Muscle of arm (tissue), 12 donors: ENCODE data around the gene ZFPM1. TPM values are rescaled to one million over a fixed set of nuclear protein-coding genes. Genes with fewer than 3 reads are reported as not detected.

Experiments
- DNase-seq: peaks from one replicate; pipeline ENCODE4 v3.0.0-alpha.2; 2013
- polyA plus RNA-seq, 12 donors: library from polyadenylated mRNA; unstranded; fragments of 120-200 nt; gene quantifications; one replicate each; pipeline ENCODE4 v1.2.1, GENCODE V29; 2013; ENCODE audit not compliant: insufficient read length in 12 of 12

Gene ZFPM1
- polyA plus RNA-seq, 12 donors: 0.74 to 3.9 (median 1.1) TPM; not detected in 2

GRCh38 chr16:88497561-88498462 is 44.7 kb downstream of the ZFPM1 start:
- no peak for DNase-seq

GRCh38 chr16:88498576-88499208 is 45.6 kb downstream of the ZFPM1 start:
- no peak for DNase-seq

GRCh38 chr16:88499292-88499691 is 46.2 kb downstream of the ZFPM1 start:
- no peak for DNase-seq

GRCh38 chr16:88499836-88500251 is 46.8 kb downstream of the ZFPM1 start:
- no peak for DNase-seq

- DNase-seq: no peak
Observed at GRCh38 chr16:88500255-88500661, 47.2 kb downstream of the ZFPM1 start.

- no peak for DNase-seq
Observed at GRCh38 chr16:88502371-88502770, 49.3 kb downstream of the ZFPM1 start.

- DNase-seq: no peak
Observed at GRCh38 chr16:88502776-88503280, 49.7 kb downstream of the ZFPM1 start.

GRCh38 chr16:88503374-88503770 is 50.3 kb downstream of the ZFPM1 start:
- no peak for DNase-seq

GRCh38 chr16:88503771-88504488 is 50.9 kb downstream of the ZFPM1 start:
- no peak for DNase-seq

GRCh38 chr16:88504489-88505404 is 51.7 kb downstream of the ZFPM1 start:
- no peak for DNase-seq

- DNase-seq: no peak
Observed at GRCh38 chr16:88505405-88506082, 52.5 kb downstream of the ZFPM1 start.

- no peak for DNase-seq
Observed at GRCh38 chr16:88506723-88507122, 53.6 kb downstream of the ZFPM1 start.

GRCh38 chr16:88507231-88507743 is 54.2 kb downstream of the ZFPM1 start:
- DNase-seq: no peak

- DNase-seq: no peak
Observed at GRCh38 chr16:88508376-88508867, 55.3 kb downstream of the ZFPM1 start.

GRCh38 chr16:88508868-88509748 is 56.0 kb downstream of the ZFPM1 start:
- no peak for DNase-seq

GRCh38 chr16:88509749-88510069 is 56.6 kb downstream of the ZFPM1 start:
- DNase-seq: no peak

GRCh38 chr16:88510091-88510994 is 57.3 kb downstream of the ZFPM1 start:
- DNase-seq: no peak

- DNase-seq: no peak
Observed at GRCh38 chr16:88511060-88511459, 58.0 kb downstream of the ZFPM1 start.
